Smooth muscle cell (in vitro differentiated cells): ENCODE data around the gene MSH3. TPM values are rescaled to one million over a fixed set of nuclear protein-coding genes. Genes with fewer than 3 reads are reported as not detected.

Experiments
- DNase-seq: peaks from one replicate; lab custom pipeline; 2025; ENCODE audit not compliant: unreplicated experiment; lab: John Stamatoyannopoulos, UW
- H2AFZ ChIP-seq: fragments of 200-600 bp; sonication (generic); 2 replicates; pipeline ENCODE4 v1.6.0; 2016; ENCODE audit warnings: antibody characterized with exemption, low read depth, mild to moderate bottlenecking
- H3F3A ChIP-seq: fragments of 200-600 bp; sonication (generic); 2 replicates; pipeline ENCODE4 v1.6.0; 2017; ENCODE audit warnings: antibody characterized with exemption, low read depth
- H3K27ac ChIP-seq: fragments of 200-600 bp; sonication (generic); 2 replicates; pipeline ENCODE4 v1.5.1; 2016; ENCODE audit warnings: low read depth, mild to moderate bottlenecking
- H3K27me3 ChIP-seq: fragments of 200-600 bp; sonication (generic); 2 replicates; pipeline ENCODE4 v1.6.1; 2016; ENCODE audit warnings: low read depth, mild to moderate bottlenecking
- H3K36me3 ChIP-seq: fragments of 200-600 bp; sonication (generic); 2 replicates; pipeline ENCODE4 v1.5.1; 2016; ENCODE audit warnings: low read depth
- H3K4me1 ChIP-seq: fragments of 200-600 bp; sonication (generic); 2 replicates; pipeline ENCODE4 v1.5.1; 2016; ENCODE audit warnings: low read depth
- H3K4me2 ChIP-seq: fragments of 200-600 bp; sonication (generic); 2 replicates; pipeline ENCODE4 v1.6.0; 2016; ENCODE audit warnings: mild to moderate bottlenecking
- H3K4me3 ChIP-seq: fragments of 200-600 bp; sonication (generic); 2 replicates; pipeline ENCODE4 v1.5.1; 2016; ENCODE audit warnings: mild to moderate bottlenecking
- H3K79me2 ChIP-seq: fragments of 200-600 bp; sonication (generic); 2 replicates; pipeline ENCODE4 v1.6.0; 2016; ENCODE audit warnings: low read depth, mild to moderate bottlenecking
- H3K9ac ChIP-seq: fragments of 200-600 bp; sonication (generic); 2 replicates; pipeline ENCODE4 v1.6.0; 2016; ENCODE audit warnings: low read depth
- H3K9me3 ChIP-seq: fragments of 200-600 bp; sonication (generic); replicated peaks from 2 replicates; pipeline ENCODE4 v1.5.1; 2016; ENCODE audit warnings: low read depth
- H4K20me1 ChIP-seq: fragments of 200-600 bp; sonication (generic); 2 replicates; pipeline ENCODE4 v1.6.0; 2016; ENCODE audit warnings: low read depth
- CTCF ChIP-seq: fragments of 200-600 bp; sonication (generic); IDR thresholded peaks from 2 replicates; pipeline ENCODE4 v1.5.1; 2017; ENCODE audit warnings: borderline replicate concordance, mild to moderate bottlenecking, antibody characterized with exemption; ENCODE audit not compliant: insufficient read depth, poor library complexity, severe bottlenecking
- WGBS: methylation state at CpG from one replicate; pipeline ENCODE4 v1.1.7; 2016; ENCODE audit warnings: low lambda C conversion rate; 5-methylcytosine and 5-hydroxymethylcytosine counted together
- polyA plus RNA-seq: library from polyadenylated mRNA; unstranded; fragments of >200 nt; fragmentation: Nextera tagmentation; extraction: Ambion mirVana; gene quantifications from 2 replicates; pipeline ENCODE4 v1.2.1, GENCODE V29; 2016
- total RNA-seq: library from RNA; depleted of rRNA; stranded (reverse); fragments of >200 nt; gene quantifications from 2 replicates; pipeline ENCODE4 v1.2.3, GENCODE V29; 2014

MSH3 gene
- total and polyA plus RNA-seq, 2 experiments from 2014 or later = 5.1 to 12.6 TPM

GRCh38 chr5:80711938-80712337 is 57.5 kb downstream of the MSH3 start:
- Histone ChIP-seq H4K20me1 (no peaks in the 10 kb centered on the region), H2AFZ (no peak overlapping the region), H3K4me2 (no peak overlapping the region), H3K9me3 (no peaks in the 10 kb centered on the region), H3K27me3 (no peaks in the 10 kb centered on the region), H3K4me1 (no peaks in the 10 kb centered on the region), H3K79me2 (no peaks in the 10 kb centered on the region), H3F3A (no peaks in the 10 kb centered on the region), H3K4me3 (no peak overlapping the region), H3K36me3 (no peaks in the 10 kb centered on the region), H3K27ac (no peak overlapping the region), H3K9ac (no peak overlapping the region)
- no peak for DNase-seq
- TF ChIP-seq CTCF = peak; percentile 36
- WGBS = 89% methylated on average over 3 of the region's 3 CpGs

- TF ChIP-seq CTCF = no peak
- no peaks in the 10 kb centered on the region for H3K36me3 ChIP-seq
- H3K79me2 ChIP-seq = no peaks in the 10 kb centered on the region
- H3K4me3 ChIP-seq = no peak overlapping the region
- no peak overlapping the region for H2AFZ ChIP-seq
- 82% methylated on average over 2 of the region's 2 CpGs for WGBS
- no peaks in the 10 kb centered on the region for H3K27me3 ChIP-seq
- no peak overlapping the region for H3K4me2 ChIP-seq
- DNase-seq = no peak
- H4K20me1 ChIP-seq = no peaks in the 10 kb centered on the region
- H3K9me3 ChIP-seq = no peaks in the 10 kb centered on the region
- H3F3A ChIP-seq = no peaks in the 10 kb centered on the region
- no peaks in the 10 kb centered on the region for H3K4me1 ChIP-seq
- H3K27ac ChIP-seq = no peak overlapping the region
- no peak overlapping the region for H3K9ac ChIP-seq
Measured at GRCh38 chr5:80712919-80713318, 58.5 kb downstream of the MSH3 start.

GRCh38 chr5:80713631-80714030 is 59.2 kb downstream of the MSH3 start:
- Histone ChIP-seq H3K4me3 (no peak overlapping the region), H3K4me2 (no peak overlapping the region), H3K9ac (no peak overlapping the region), H3K27me3 (no peaks in the 10 kb centered on the region), H3K9me3 (no peaks in the 10 kb centered on the region), H3K4me1 (no peaks in the 10 kb centered on the region), H3K36me3 (no peaks in the 10 kb centered on the region), H3K79me2 (no peaks in the 10 kb centered on the region), H2AFZ (no peak overlapping the region), H4K20me1 (no peaks in the 10 kb centered on the region), H3F3A (no peaks in the 10 kb centered on the region), H3K27ac (no peak overlapping the region)
- no peak for DNase-seq
- 84% methylated on average over 5 of the region's 5 CpGs for WGBS
- TF ChIP-seq CTCF = no peak

- H3K4me3 ChIP-seq = no peak overlapping the region
- H4K20me1 ChIP-seq = no peaks in the 10 kb centered on the region
- H3F3A ChIP-seq = no peaks in the 10 kb centered on the region
- TF ChIP-seq CTCF = no peak
- H3K27me3 ChIP-seq = no peaks in the 10 kb centered on the region
- peaks cover 6% of the 10 kb centered on the region for H3K36me3 ChIP-seq
- H3K79me2 ChIP-seq = no peaks in the 10 kb centered on the region
- no peak overlapping the region for H3K4me2 ChIP-seq
- no peak overlapping the region for H3K9ac ChIP-seq
- 88% methylated on average over 5 of the region's 5 CpGs for WGBS
- peaks cover 3% of the 10 kb centered on the region for H3K9me3 ChIP-seq
- no peaks in the 10 kb centered on the region for H3K4me1 ChIP-seq
- DNase-seq = no peak
- H2AFZ ChIP-seq = no peak overlapping the region
- H3K27ac ChIP-seq = no peak overlapping the region
Measured at GRCh38 chr5:80714570-80715298, 60.3 kb downstream of the MSH3 start.
